H1 (cell line): Measurements from ENCODE around the gene NEUROG1. TPM values are rescaled to one million over a fixed set of nuclear protein-coding genes. Genes with fewer than 3 reads are reported as not detected.
A peak's percentile ranks its signal among the peaks of the same experiment; 100 is the strongest.

Experiments used
- FOSL1 ChIP-seq: IDR thresholded peaks from 2 replicates; pipeline ENCODE4 v1.6.1; 2011; ENCODE audit warnings: mild to moderate bottlenecking, low read depth, low read length, moderate library complexity; ENCODE audit not compliant: insufficient read depth
- HDAC2 ChIP-seq, 2 experiments: fragments of 300-600 bp in 1 of 2; sonication (generic) in 1 of 2; IDR thresholded peaks; 2 replicates each; pipeline ENCODE4 v1.6.1; 2011 to 2012; ENCODE audit warnings: low read depth in 2 of 2, low read length in 2 of 2, mild to moderate bottlenecking in 2 of 2, moderate library complexity in 2 of 2, borderline replicate concordance in 1 of 2, inconsistent platforms in 1 of 2
- NRF1 ChIP-seq: IDR thresholded peaks from 2 replicates; pipeline ENCODE4 v1.6.1; 2011; ENCODE audit warnings: mild to moderate bottlenecking, low read depth, low read length, improper control_type of control experiment
- SIN3A ChIP-seq, 2 experiments: IDR thresholded peaks in 1 of 2; conservative IDR thresholded peaks in 1 of 2; 2 replicates each; pipeline ENCODE4 v1.6.1; 2011 to 2012; ENCODE audit warnings: low read length in 2 of 2, improper control_type of control experiment in 1 of 2, low read depth in 1 of 2, mild to moderate bottlenecking in 1 of 2
- TAF7 ChIP-seq: optimal IDR thresholded peaks from 2 replicates; pipeline ENCODE3; 2011; ENCODE audit warnings: low read depth, mild to moderate bottlenecking, inconsistent platforms, low read length, moderate library complexity, borderline replicate concordance
- YY1 ChIP-seq: IDR thresholded peaks from 2 replicates; pipeline ENCODE4 v1.6.1; 2011; ENCODE audit warnings: low read depth, mild to moderate bottlenecking, low read length
- polyA plus RNA-seq, 7 experiments: library from polyadenylated mRNA; depleted of rRNA in 3 of 7; stranded (reverse) in 5 of 7; unstranded in 2 of 7; fragments of >200 nt in 5 of 7; fragments of 200-250 nt in 2 of 7; gene quantifications; 1 replicate in 5 of 7; 2 replicates in 1 of 7; 4 replicates in 1 of 7; pipeline versions ENCODE4 v1.2.1 to v1.2.3, GENCODE V29; 2011 to 2013; ENCODE audit warnings: missing spikeins in 2 of 7, mixed read lengths in 2 of 7
- total RNA-seq: library from RNA; stranded (reverse); fragmentation: NEBNext Ultra II Directional; extraction: Animal tissue kit (Norgen Biotek cat#: 25700); gene quantifications from 2 replicates; pipeline ENCODE4 v1.2.1, GENCODE V29; 2021

NEUROG1 gene
- total and polyA plus RNA-seq, 2 of the 8 experiments (the other 6 are each of a cell fraction or from before 2014, with no cell fraction given) = not detected

GRCh38 chr5:135508496-135509005 is 27.2 kb downstream of the NEUROG1 start (continued):
- no peak for TF ChIP-seq FOSL1
- no peak for TF ChIP-seq HDAC2 (IDR thresholded peaks at IDR 0.05; ENCODE audit: borderline replicate concordance in 1 of 2, low read depth in 2 of 2, low read length in 2 of 2)
- TF ChIP-seq SIN3A (conservative IDR thresholded peaks at IDR 0.05 in 1 of 2, IDR thresholded peaks at IDR 0.05 in 1 of 2; ENCODE audit: low read depth in 1 of 2, low read length in 2 of 2) = peak; percentile 74 to 89; a peak in 3 of 4 replicates
- TF ChIP-seq YY1 = no peak
- TF ChIP-seq TAF7 = no peak
- no peak for TF ChIP-seq NRF1
